Activated gamma-delta T cell treated with anti-CD3 and anti-CD28 coated beads, Interleukin-2, amount 50 U/mL, for 16 hours (primary cell): ENCODE data around the gene GADL1.
A peak's percentile ranks its signal among the peaks of the same experiment; 100 is the strongest.

ENCODE experiments used
- DNase-seq: peaks from one replicate; pipeline ENCODE4 v3.0.0-alpha.2; 2020; ENCODE audit warnings: low read depth

GADL1 gene

GRCh38 chr3:30754426-30754825, 140.0 kb downstream of the GADL1 start:
- no peak for DNase-seq

GRCh38 chr3:30753766-30754165, 140.7 kb downstream of the GADL1 start:
- DNase-seq, result no peak

DNA sequence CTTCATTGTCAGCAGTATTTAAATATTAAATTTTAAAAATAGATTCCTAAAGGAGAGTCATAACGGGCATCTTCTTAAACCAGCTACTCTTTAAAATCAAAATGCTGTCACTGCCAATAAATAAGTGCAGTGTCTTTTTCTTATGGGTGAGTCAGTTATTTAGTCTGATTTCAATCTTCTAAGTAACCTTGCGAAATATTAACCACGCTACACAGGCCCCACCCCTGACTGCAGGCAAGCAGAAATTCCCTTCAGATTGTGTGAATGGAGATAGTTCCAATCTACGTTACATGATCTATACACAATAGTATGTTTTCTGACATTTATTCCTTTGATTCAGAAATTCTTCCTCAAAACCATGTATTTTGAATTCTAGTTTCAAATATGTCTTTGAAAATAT, 141.5 kb downstream of the GADL1 start:
- no peak for DNase-seq

- DNase-seq, result no peak
Observed at GRCh38 chr3:30752491-30752890, 142.0 kb downstream of the GADL1 start.

- peak; percentile 30 for DNase-seq
Observed at GRCh38 chr3:30751610-30752299, 142.7 kb downstream of the GADL1 start.

DNA sequence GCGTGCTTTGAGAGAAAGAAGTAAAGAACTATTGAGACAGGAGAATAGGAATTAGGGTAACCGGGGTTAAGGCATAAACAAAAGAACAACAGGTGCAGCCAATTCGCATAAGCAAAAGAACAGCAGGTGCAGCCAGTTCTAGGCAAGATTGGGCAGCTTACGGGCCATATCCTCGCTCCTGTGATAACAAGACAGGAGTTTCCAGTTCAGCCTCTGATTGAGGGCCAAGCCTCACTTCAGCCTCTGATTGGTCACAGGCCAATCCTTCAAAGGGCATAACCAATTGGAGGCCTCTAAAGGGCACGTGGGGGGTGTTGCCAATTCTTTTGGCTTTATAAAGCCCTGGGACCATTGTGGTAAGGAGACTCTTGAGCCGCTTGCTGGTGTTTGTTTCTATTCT, 143.5 kb downstream of the GADL1 start:
- DNase-seq, result no peak

GRCh38 chr3:30749230-30749629, 145.2 kb downstream of the GADL1 start:
- no peak for DNase-seq

DNA sequence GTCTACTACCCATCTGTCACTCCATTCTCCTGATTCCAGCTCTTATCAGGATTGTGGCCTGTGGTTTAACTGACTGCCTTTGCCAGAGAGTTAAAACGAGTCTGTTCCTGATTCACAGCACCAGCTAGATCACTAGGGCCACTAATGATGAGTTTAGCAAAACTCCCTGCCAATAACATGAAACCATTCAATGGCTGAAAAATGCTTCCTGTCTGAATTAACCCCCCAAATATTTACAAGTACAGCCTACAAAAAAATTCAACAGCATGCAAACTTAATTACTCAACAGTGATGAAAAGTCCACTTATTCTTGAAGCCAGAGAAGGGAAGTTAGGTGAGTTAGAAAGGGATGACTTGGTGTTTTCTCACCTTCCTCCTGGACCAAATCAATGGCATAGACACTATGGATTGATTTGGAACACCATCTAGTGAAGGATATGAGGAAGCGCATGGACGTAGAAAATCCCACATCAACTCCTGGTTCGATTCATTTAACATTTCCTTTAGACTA, 146.6 kb downstream of the GADL1 start:
- DNase-seq, result no peak

GRCh38 chr3:30743641-30744317, 150.7 kb downstream of the GADL1 start:
- no peak for DNase-seq

DNA sequence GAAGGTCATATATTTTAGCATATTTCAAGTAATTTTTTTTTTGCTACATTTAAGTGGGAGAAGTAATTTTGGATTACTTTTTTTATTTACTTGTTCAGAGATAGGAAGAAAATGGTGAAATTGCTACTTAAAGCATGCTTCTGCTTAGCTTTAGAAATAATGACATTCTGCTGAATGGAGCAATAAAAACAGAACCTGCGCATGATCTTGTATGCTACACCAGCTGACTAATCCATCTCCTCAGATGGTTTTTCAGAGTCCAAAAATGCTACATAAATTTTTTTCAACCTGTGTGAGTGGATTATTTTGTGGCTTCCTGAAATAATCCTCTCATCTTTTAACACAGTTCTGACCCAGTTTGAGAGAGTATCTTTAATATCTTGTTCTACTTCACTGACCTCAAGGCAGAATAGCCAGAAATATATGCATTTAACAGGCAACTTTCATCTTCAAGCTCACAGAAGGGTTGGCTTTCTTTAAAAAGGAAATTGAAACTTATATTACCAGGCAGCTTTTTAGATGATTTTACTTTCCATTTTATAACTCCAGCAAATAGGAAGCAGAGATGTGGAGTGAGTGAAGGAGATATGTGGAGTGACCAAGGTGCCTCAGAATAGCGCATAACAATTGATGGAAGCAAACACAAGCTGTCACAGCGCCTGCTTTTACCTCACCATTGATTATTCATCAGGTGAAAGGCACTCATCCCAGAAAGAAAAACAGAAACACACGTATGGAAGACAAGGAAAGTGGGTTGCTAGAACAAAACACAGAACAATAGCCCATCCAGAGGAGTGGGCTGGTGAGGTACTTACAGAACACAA, 151.5 kb downstream of the GADL1 start:
- DNase-seq, result no peak

- DNase-seq, result no peak
Observed at GRCh38 chr3:30741889-30742288, 152.6 kb downstream of the GADL1 start.

DNA sequence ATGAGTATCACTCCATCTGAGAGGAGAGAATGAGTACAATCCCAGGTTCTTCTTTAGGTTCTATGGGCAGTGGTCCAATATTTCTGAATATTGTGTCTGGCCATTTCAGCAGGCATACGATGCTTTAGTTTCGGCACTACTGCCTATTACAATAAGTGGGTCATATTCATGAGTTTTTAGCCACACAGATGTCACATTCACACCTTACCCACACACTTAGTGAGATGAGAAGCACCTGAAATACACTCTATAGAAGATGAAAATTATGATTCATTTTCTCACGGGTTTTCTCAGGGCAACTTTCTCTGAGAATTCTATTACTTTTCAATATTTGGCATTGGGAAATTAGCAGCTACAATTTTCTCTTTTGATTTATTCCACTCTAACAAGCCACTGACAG, 155.9 kb downstream of the GADL1 start:
- DNase-seq, result no peak

DNA sequence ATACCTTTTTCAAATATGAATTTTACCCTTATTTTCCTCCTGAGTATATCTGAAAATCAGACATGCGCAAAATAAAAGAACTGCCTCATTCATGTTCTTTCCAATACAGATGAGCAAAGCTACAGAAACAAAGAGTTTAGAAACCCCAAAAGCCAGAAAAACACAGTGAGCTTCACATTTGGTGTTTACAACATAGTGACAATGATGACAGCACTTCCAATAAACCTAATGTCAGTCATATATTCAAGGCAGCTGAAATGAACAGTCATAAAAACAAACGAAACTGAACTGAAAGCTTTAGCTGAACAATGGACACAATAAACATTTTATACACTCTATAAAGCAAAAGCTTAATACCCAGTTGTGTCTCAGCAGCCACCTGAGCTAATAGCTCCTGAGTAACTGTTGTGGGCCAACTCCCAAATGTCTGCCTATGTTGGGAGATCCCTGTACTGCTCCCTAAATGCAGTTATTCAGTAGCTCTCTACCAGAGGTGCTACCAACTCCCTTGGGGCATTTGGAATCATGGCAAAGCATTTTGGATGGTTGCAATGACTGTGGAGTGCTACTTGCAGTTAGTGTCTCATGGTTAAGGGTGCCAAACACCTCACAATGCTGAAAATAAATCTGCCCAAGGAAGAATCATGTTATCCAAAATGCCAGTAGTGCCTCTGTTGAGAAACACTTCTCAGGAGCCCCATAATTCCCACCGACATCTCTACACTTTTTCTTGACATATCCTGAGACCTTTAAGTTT, 156.5 kb downstream of the GADL1 start:
- no peak for DNase-seq

- DNase-seq, result no peak
Observed at GRCh38 chr3:30733696-30734095, 160.8 kb downstream of the GADL1 start.

- DNase-seq, result no peak
Observed at GRCh38 chr3:30733209-30733608, 161.3 kb downstream of the GADL1 start.

DNA sequence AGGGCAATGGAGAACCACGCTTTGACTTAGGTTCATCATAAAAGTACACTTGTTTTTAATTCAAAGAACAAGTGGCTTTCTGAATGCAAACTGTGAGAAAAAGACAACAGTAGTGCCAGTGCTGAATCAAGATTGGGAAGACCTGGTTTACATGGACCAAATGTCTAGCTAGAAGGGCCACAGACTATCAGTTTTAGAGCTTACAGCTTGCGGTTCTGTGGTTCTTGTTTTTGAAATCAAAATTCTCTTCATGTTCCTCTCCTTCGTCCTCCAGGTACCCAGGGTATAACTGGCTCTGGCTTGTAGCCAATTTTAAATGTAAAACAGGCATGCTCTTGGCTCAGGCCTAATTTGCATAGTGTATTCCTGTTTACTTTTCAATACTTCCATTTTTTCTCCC, 163.5 kb downstream of the GADL1 start:
- no peak for DNase-seq

- no peak for DNase-seq
Observed at GRCh38 chr3:30729936-30730335, 164.5 kb downstream of the GADL1 start.

GRCh38 chr3:30729512-30729911, 164.9 kb downstream of the GADL1 start:
- no peak for DNase-seq

DNA sequence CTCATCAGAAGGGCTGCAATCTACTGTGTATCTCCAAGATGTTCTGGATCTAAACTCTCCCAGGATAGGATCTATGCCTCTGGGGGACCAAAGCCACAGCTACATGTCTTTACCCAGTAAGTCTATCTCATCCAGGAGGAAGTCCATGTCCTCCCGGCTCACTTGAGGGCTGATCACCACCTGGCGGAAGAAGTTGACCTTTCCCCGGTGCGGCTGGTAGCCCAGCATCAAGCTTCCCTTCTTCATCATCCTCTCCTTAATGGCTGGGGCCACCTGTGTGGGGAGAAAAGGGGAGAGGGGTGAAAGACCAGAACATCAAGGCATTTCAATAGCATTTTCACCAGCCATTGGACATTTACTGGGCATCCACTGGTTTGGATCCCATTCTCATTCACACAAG, 166.3 kb downstream of the GADL1 start:
- DNase-seq, result no peak

DNA sequence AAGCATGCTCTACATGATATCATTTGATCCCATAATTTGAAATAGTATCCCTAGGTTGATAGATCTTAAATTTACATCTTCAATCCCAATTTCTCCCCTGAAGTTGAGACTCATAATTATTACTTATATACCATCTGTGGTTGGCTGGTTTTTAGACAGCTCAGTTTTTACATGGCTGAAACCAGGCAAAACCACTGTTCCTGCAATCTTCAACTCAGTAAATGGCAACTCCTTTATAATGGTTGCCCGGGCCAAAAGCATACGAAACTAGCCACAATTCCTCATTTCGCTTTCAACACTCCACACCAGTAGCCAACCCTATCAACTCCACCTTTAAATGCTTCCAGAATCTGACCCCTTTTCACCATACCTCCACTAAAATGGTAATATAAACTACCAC, 169.6 kb downstream of the GADL1 start:
- DNase-seq, result no peak

DNA sequence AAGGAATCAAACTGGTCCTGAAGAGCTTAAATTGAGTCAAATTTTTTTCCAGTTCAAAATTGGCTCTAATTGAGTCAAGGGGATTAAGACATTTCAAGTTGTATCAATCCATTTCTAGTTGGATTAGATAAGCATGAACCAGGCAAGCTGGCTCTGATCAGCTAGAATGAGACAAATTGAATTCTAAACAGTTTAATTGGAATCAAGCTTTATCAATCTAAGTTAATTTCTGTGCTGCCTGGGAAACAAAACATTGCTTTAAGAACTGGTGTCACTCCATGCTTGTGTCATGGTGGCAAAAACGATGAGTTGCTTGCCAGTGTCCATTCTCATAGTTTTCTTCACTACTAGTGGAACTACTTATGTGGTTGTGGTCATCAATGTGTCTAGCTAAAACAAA, 171.2 kb downstream of the GADL1 start:
- no peak for DNase-seq

DNA sequence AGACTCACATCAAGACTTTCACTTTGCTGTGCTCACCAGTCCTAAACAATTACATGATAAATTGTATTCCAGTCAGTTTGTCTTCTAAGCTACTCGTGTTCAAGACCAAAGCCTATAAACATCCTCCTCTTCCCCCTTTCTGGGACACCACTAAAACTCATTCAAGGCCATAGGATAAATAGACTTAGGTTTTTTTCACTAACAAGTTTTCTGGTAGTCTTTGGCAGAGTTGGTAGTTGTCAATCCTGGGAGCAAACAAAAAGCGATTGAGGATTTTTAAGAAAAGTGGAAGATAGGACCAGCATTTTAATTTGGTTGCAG, 173.2 kb downstream of the GADL1 start:
- DNase-seq, result no peak
